B cell (primary cell): ENCODE data around the gene ADAM19. TPM values are rescaled to one million over a fixed set of nuclear protein-coding genes. Genes with fewer than 3 reads are reported as not detected.

Experiments
- ATAC-seq: fragments of 200-7000 bp; cut with Tn5 transposase; one replicate; pipeline ENCODE4 v1.10.0; 2021; ENCODE audit warnings: low read depth, mild to moderate bottlenecking, moderate number of reproducible peaks, moderate library complexity
- CTCF ChIA-PET: fragments of 350-600 bp; sonication (Branson Sonifier 250); formaldehyde crosslinking; loops from one replicate; lab custom pipeline; 2021; ENCODE audit warnings: antibody characterized with exemption, inconsistent platforms; lab: Charles Lee
- POLR2A ChIA-PET: fragments of 350-600 bp; sonication (Branson Sonifier 250); formaldehyde crosslinking; loops from one replicate; lab custom pipeline; 2021; ENCODE audit warnings: antibody characterized with exemption; lab: Charles Lee
- DNase-seq: peaks from one replicate; pipeline ENCODE4 v3.0.0; 2013
- H2AFZ ChIP-seq: 2 replicates; pipeline ENCODE4 v1.6.1; 2012; ENCODE audit warnings: mild to moderate bottlenecking, low read depth, low read length; ENCODE audit not compliant: insufficient read depth, poor library complexity, severe bottlenecking
- H3K27ac ChIP-seq, 2 donors: 1 replicate in 1 of 2; 2 replicates in 1 of 2; pipeline ENCODE4 v1.5.1; 2012 to 2013; ENCODE audit warnings: low read length in 2 of 2, mild to moderate bottlenecking in 2 of 2, moderate library complexity in 1 of 2
- H3K27me3 ChIP-seq, 4 experiments: fragments of 200-600 bp in 1 of 4; sonication (generic) in 1 of 4; replicated peaks in 1 of 4; 1 replicate in 2 of 4; 2 replicates in 2 of 4; pipeline versions ENCODE4 v1.6.1 to v1.7.0; 2013 to 2016; ENCODE audit warnings: low read length in 3 of 4, mild to moderate bottlenecking in 2 of 4, mixed read lengths in 1 of 4, moderate library complexity in 1 of 4; ENCODE audit not compliant: insufficient read depth in 4 of 4, control insufficient read depth in 3 of 4; ENCODE audit errors: control extremely low read depth in 1 of 4
- H3K36me3 ChIP-seq, 2 experiments: replicated peaks in 1 of 2; 1 replicate in 1 of 2; 2 replicates in 1 of 2; pipeline versions ENCODE4 v1.6.1 to v1.7.1; 2013; ENCODE audit warnings: low read length in 1 of 2; ENCODE audit not compliant: insufficient read depth in 2 of 2, control insufficient read depth in 1 of 2; ENCODE audit errors: control extremely low read depth in 1 of 2, extremely low read depth in 1 of 2
- H3K4me1 ChIP-seq, 2 donors: fragments of 200-600 bp in 1 of 2; sonication (generic) in 1 of 2; 1 replicate in 1 of 2; 2 replicates in 1 of 2; pipeline versions ENCODE4 v1.5.1 to v1.6.1; 2013 to 2017; ENCODE audit warnings: low read length in 2 of 2; ENCODE audit not compliant: control insufficient read depth in 2 of 2, insufficient read depth in 2 of 2
- H3K4me2 ChIP-seq: replicated peaks from 2 replicates; pipeline ENCODE3; 2012; ENCODE audit warnings: mild to moderate bottlenecking, low read depth, low read length; ENCODE audit not compliant: poor library complexity, severe bottlenecking
- H3K4me3 ChIP-seq, 5 experiments: fragments of 200-600 bp in 1 of 5; sonication (generic) in 1 of 5; 1 replicate in 3 of 5; 2 replicates in 2 of 5; pipeline versions ENCODE4 v1.5.1 to v1.7.0; 2011 to 2016; ENCODE audit warnings: low read length in 4 of 5, mild to moderate bottlenecking in 4 of 5, low read depth in 2 of 5, control low read depth in 1 of 5, moderate library complexity in 1 of 5; ENCODE audit not compliant: insufficient read depth in 1 of 5; ENCODE audit errors: control extremely low read depth in 1 of 5, extremely low read depth in 1 of 5
- H3K79me2 ChIP-seq: fragments of 200-600 bp; sonication (generic); one replicate; pipeline ENCODE4 v1.6.0; 2016; ENCODE audit warnings: low read length; ENCODE audit not compliant: control insufficient read depth, insufficient read depth
- H3K9ac ChIP-seq: fragments of 200-600 bp; sonication (generic); 2 replicates; pipeline ENCODE4 v1.6.1; 2017; ENCODE audit warnings: mild to moderate bottlenecking, low read length, moderate library complexity
- H3K9me3 ChIP-seq, 3 donors: one replicate each; pipeline versions ENCODE4 v1.6.1 to v1.7.1; 2013; ENCODE audit warnings: low read length in 2 of 3; ENCODE audit not compliant: control insufficient read depth in 2 of 3, insufficient read depth in 1 of 3; ENCODE audit errors: control extremely low read depth in 1 of 3
- H4K20me1 ChIP-seq: 2 replicates; pipeline ENCODE4 v1.6.0; 2012; ENCODE audit warnings: mild to moderate bottlenecking, low read length; ENCODE audit not compliant: insufficient read depth, control insufficient read depth, poor library complexity, severe bottlenecking
- H3K27ac Mint-ChIP-seq: one replicate; pipeline ENCODE4 v1.8.0; 2021; ENCODE audit warnings: mixed read lengths
- H3K27me3 Mint-ChIP-seq: one replicate; pipeline ENCODE4 v1.8.0; 2021; ENCODE audit warnings: mixed read lengths
- H3K4me1 Mint-ChIP-seq: one replicate; pipeline ENCODE4 v1.8.0; 2021; ENCODE audit warnings: mixed read lengths
- H3K4me3 Mint-ChIP-seq: one replicate; pipeline ENCODE4 v1.8.0; 2021; ENCODE audit warnings: mixed read lengths
- H3K9me3 Mint-ChIP-seq: one replicate; pipeline ENCODE4 v1.8.0; 2022; ENCODE audit warnings: mixed read lengths; ENCODE audit not compliant: insufficient read depth
- EZH2 ChIP-seq: IDR thresholded peaks from 2 replicates; pipeline ENCODE4 v1.6.1; 2012; ENCODE audit warnings: borderline replicate concordance, low read depth, mild to moderate bottlenecking, moderate library complexity, low read length; ENCODE audit not compliant: insufficient read depth, poor library complexity, severe bottlenecking
- WGBS: methylation state at CpG from one replicate; pipeline ENCODE4 v1.1.5; 2013; ENCODE audit warnings: missing lambda C conversion rate; ENCODE audit not compliant: insufficient coverage; 5-methylcytosine and 5-hydroxymethylcytosine counted together
- intact Hi-C: fragments of 100-400 bp; cut with micrococcal nuclease; formaldehyde crosslinking; loops from one replicate; pipeline ENCODE4 v1.10.0; 2022
- polyA plus RNA-seq: library from polyadenylated mRNA; depleted of rRNA; stranded (reverse); fragments of >200 nt; gene quantifications from 2 replicates; pipeline ENCODE4 v1.2.3, GENCODE V29; 2012
- total RNA-seq, 2 donors: library from RNA; stranded (reverse); fragments of 120-200 nt in 1 of 2; gene quantifications; 1 replicate in 1 of 2; 2 replicates in 1 of 2; pipeline versions ENCODE4 v1.2.3 to v1.2.4, GENCODE V29; 2013 to 2022
- TF ChIP-seq, protein P1 (sequence below): fragments of 200-600 bp; IDR thresholded peaks from one replicate; pipeline ENCODE4 v1.8.0; 2022; ENCODE audit warnings: antibody characterized with exemption, mild to moderate bottlenecking

ADAM19 gene
- total and polyA plus RNA-seq, 2 donors (not counting 1 experiment from before 2014, with no cell fraction given): 110 to 171 TPM

- Histone ChIP-seq H3K36me3 (peaks cover 4 to 51% of the 10 kb centered on the region in 2 experiments), H3K4me3 (no peak overlapping the region), H3K4me1 (peaks cover 5 to 27% of the 10 kb centered on the region in 2 donors), H3K27me3 (no peaks in the 10 kb centered on the region), H2AFZ (no peak overlapping the region), H4K20me1 (no peaks in the 10 kb centered on the region), H3K9me3 (no peaks in the 10 kb centered on the region), H3K9ac (no peak overlapping the region), H3K27ac (no peak overlapping the region), H3K4me2 (no peak overlapping the region), H3K79me2 (no peaks in the 10 kb centered on the region)
- no peak for DNase-seq
- ChIA-PET CTCF (interaction anchor here (0.7 to 15.5 kb wide), 10 partner anchors 8 to 250 kb away, joined by 3 to 162 read pairs (median 5); partner anchors contain the start of gene NIPAL4), POLR2A (no interaction called here)
- no peak for TF ChIP-seq EZH2
- TF ChIP-seq, protein P1, sequence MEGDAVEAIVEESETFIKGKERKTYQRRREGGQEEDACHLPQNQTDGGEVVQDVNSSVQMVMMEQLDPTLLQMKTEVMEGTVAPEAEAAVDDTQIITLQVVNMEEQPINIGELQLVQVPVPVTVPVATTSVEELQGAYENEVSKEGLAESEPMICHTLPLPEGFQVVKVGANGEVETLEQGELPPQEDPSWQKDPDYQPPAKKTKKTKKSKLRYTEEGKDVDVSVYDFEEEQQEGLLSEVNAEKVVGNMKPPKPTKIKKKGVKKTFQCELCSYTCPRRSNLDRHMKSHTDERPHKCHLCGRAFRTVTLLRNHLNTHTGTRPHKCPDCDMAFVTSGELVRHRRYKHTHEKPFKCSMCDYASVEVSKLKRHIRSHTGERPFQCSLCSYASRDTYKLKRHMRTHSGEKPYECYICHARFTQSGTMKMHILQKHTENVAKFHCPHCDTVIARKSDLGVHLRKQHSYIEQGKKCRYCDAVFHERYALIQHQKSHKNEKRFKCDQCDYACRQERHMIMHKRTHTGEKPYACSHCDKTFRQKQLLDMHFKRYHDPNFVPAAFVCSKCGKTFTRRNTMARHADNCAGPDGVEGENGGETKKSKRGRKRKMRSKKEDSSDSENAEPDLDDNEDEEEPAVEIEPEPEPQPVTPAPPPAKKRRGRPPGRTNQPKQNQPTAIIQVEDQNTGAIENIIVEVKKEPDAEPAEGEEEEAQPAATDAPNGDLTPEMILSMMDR: no peak
- no peak for ATAC-seq
- 100% methylated on average over 4 of the region's 7 CpGs for WGBS
- H3K4me3 Mint-ChIP-seq: no peak overlapping the region
- no peaks in the 10 kb centered on the region for H3K9me3 Mint-ChIP-seq
- intact Hi-C loops: no loop called here
- H3K27ac Mint-ChIP-seq: no peak overlapping the region
- peaks cover 55% of the 10 kb centered on the region for H3K4me1 Mint-ChIP-seq
- no peaks in the 10 kb centered on the region for H3K27me3 Mint-ChIP-seq
These were observed 106.5 kb downstream of the ADAM19 start for GRCh38 chr5:157469073-157469472.

- Histone ChIP-seq H4K20me1 (no peaks in the 10 kb centered on the region), H3K27ac (no peak overlapping the region), H3K27me3 (no peaks in the 10 kb centered on the region), H3K79me2 (no peaks in the 10 kb centered on the region), H2AFZ (no peak overlapping the region), H3K9ac (no peak overlapping the region), H3K4me3 (no peak overlapping the region), H3K36me3 (peaks cover 4 to 51% of the 10 kb centered on the region in 2 experiments), H3K9me3 (no peaks in the 10 kb centered on the region), H3K4me1 (peaks cover 1 to 21% of the 10 kb centered on the region in 2 donors), H3K4me2 (no peak overlapping the region)
- Mint-ChIP-seq H3K9me3 (no peaks in the 10 kb centered on the region), H3K4me3 (no peak overlapping the region), H3K4me1 (peaks cover 56% of the 10 kb centered on the region), H3K27ac (no peak overlapping the region), H3K27me3 (no peaks in the 10 kb centered on the region)
- ATAC-seq (no peak), DNase-seq (no peak)
- TF ChIP-seq, protein P1: no peak
- TF ChIP-seq EZH2: no peak
- intact Hi-C loops: no loop called here
- 97% methylated on average over 13 of the region's 13 CpGs for WGBS
- CTCF ChIA-PET: interaction anchor here (0.7 to 15.5 kb wide), 9 partner anchors 9 to 250 kb away, joined by 3 to 162 read pairs (median 5); no protein-coding TSS in a partner anchor
- POLR2A ChIA-PET: no interaction called here
These were observed 107.1 kb downstream of the ADAM19 start for GRCh38 chr5:157468293-157468965.
